Measurements from ENCODE around the gene DVL2. TPM values are rescaled to one million over a fixed set of nuclear protein-coding genes. Genes with fewer than 3 reads are reported as not detected.

The DVL2 gene
- total and polyA plus RNA-seq, 2 of the 13 experiments (the other 11 are each of a cell fraction or from before 2014, with no cell fraction given) = 5.7 to 38.2 TPM

DNA sequence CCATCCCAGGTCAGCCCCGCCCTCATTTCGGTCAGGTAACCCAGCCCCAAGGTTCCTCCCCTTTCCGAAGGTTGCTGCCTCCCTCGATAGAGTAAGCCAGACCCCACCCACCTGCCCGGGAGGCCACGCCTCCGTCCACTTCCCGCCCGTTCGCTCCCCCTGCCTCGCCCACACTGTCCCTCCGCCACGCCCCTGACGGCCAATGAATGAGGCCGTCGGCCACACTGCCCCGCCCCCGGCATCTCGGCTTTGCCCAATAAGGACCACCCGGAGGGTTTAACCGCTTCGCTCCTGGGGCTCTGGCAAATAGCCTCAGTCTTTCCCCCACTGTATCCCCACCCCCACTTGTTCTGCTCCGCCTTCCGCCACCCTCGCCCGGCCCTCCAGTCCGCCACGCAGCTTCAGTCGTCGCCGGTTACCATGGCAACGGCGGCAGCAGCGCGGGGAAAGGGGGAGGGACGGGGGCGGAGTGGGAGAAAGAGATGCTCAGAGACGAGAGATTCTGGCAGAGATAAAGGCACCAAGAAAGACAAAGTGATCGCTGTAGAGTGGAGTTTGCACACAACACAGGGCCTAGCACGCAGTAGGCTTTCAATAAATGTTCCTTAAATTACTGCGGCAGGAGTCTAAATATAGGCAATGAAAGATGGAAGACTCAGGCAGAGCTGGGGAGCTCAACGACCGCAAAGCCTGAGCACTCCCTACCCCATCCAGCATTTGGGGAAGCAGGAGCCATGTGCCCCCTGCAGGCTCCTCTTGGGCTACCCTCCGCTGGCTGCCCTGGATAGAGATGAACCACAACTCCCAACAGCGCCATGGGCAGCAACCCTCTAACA is 19.8 kb downstream of the DVL2 start (continued):
- TF ChIP-seq ARID4A (CRISPR knock-in tag; IDR thresholded peaks at IDR 0.05; ENCODE audit: borderline replicate concordance) = no peak; the same call in 1 of the 2 replicates
- TF ChIP-seq MAZ (IDR thresholded peaks at IDR 0.05; ENCODE audit: borderline replicate concordance, low read depth, low read length) = peak; percentile 66; the same call in 1 of the 2 replicates
- peak; percentile 8 for TF ChIP-seq MAZ (CRISPR knock-in tag; IDR thresholded peaks at IDR 0.05; ENCODE audit: low read depth)
- TF ChIP-seq ZSCAN5A (CRISPR knock-in tag; IDR thresholded peaks at IDR 0.05; ENCODE audit: borderline replicate concordance) = no peak
- no peak for TF ChIP-seq EZH2 (conservative IDR thresholded peaks at IDR 0.05; ENCODE audit: low read depth, low read length)
- TF ChIP-seq ZNF142 (CRISPR knock-in tag; IDR thresholded peaks at IDR 0.05) = no peak
- peak; percentile 33; the same call in 1 of the 2 replicates for TF ChIP-seq MNT (IDR thresholded peaks at IDR 0.05)
- TF ChIP-seq ISL2 (CRISPR knock-in tag; IDR thresholded peaks at IDR 0.05) = no peak; the same call in 1 of the 2 replicates
- 0 out of 2 replicates have a peak, but pooled peaks have one; percentile 9 for TF ChIP-seq YEATS2 (CRISPR knock-in tag; IDR thresholded peaks at IDR 0.05; ENCODE audit: borderline replicate concordance)
- TF ChIP-seq BCL6 (CRISPR knock-in tag; IDR thresholded peaks at IDR 0.05) = no peak; the same call in 1 of the 2 replicates
- TF ChIP-seq ZNF326 (CRISPR knock-in tag; IDR thresholded peaks at IDR 0.05; ENCODE audit: borderline replicate concordance) = no peak
- TF ChIP-seq CHD4 (IDR thresholded peaks at IDR 0.05; ENCODE audit: borderline replicate concordance, low read length) = peak; percentile 43; the same call in 1 of the 2 replicates
- TF ChIP-seq ZNF576 (CRISPR knock-in tag; IDR thresholded peaks at IDR 0.05) = no peak
- no peak for TF ChIP-seq ZNF232 (CRISPR knock-in tag; IDR thresholded peaks at IDR 0.05; ENCODE audit: borderline replicate concordance)

Data from HepG2 (cell line).